K562 (cell line): ENCODE measurements around the gene ZNF597. TPM values are rescaled to one million over a fixed set of nuclear protein-coding genes. Genes with fewer than 3 reads are reported as not detected.

ENCODE experiments used
- microRNA-seq: library from miRNA; unstranded; fragments of <30 nt; microRNA quantifications from one replicate; pipeline ENCODE4, GENCODE V29; 2018; ENCODE audit warnings: borderline microRNAs expressed
- polyA plus RNA-seq, 8 experiments: library from polyadenylated mRNA; depleted of rRNA in 4 of 8; stranded (reverse) in 5 of 8; unstranded in 3 of 8; fragments of >200 nt; fragmentation: Nextera tagmentation in 2 of 8; fragmentation: Illumina TruSeq in 1 of 8; extraction: Ambion mirVana in 2 of 8; extraction: Trizol in 1 of 8; gene quantifications; 2 replicates each; pipeline versions ENCODE4 v1.2.1 to v1.2.3, GENCODE V29; 2011 to 2014; ENCODE audit warnings: inconsistent platforms in 1 of 8, missing spikeins in 1 of 8
- small RNA-seq: library from RNA; depleted of rRNA; stranded (forward); fragments of <200 nt; gene quantifications from one replicate; pipeline ENCODE3, GENCODE V24; 2014
- total RNA-seq, 7 experiments: library from RNA; depleted of rRNA in 6 of 7; stranded (reverse); fragments of >200 nt in 6 of 7; fragmentation: Illumina TruSeq in 2 of 7; extraction: Trizol in 2 of 7; gene quantifications; 2 replicates each; pipeline versions ENCODE4 v1.2.1 to v1.2.3, GENCODE V29; 2011 to 2021; ENCODE audit warnings: low replicate concordance in 1 of 7

Gene ZNF597
- total and polyA plus RNA-seq, 9 of the 15 experiments (the other 6 are each of a cell fraction or from before 2014, with no cell fraction given), result 0.14 to 0.68 (median 0.42) TPM

Small RNA genes lying within 50 kb of the gene (microRNA-seq; reads per million reads assigned to microRNA genes)
- not detected for gene MIR6126

Small RNA genes lying within 50 kb of the gene (small RNA-seq; reads per million reads assigned to genes)
- gene MIR6126, result not detected

Other genes with a start within 250 kb of the ZNF597 start
Only the 7 nearest of the 14 such genes appear.
- not detected in 2 replicates for gene OR2C1, start 87.6 kb downstream of the ZNF597 start, total RNA-seq (2014; rRNA removed)
- gene OR2C1, start 87.6 kb downstream of the ZNF597 start, total RNA-seq (2014; rRNA removed; fragmentation: Illumina TruSeq; extraction: Trizol), result not detected in 2 replicates
- gene OR2C1, start 87.6 kb downstream of the ZNF597 start, total RNA-seq (2015; rRNA removed; fragmentation: Illumina TruSeq; extraction: Trizol), result not detected in 2 replicates
- not detected in 2 replicates for gene OR2C1, start 87.6 kb downstream of the ZNF597 start, total RNA-seq (2021)
- not detected in 2 replicates for gene OR2C1, start 87.6 kb downstream of the ZNF597 start, polyA plus RNA-seq (2011; rRNA removed)
- not detected in 2 replicates for gene OR2C1, start 87.6 kb downstream of the ZNF597 start, polyA plus RNA-seq (2014; fragmentation: Illumina TruSeq; extraction: Trizol)
- not detected for gene OR2C1, start 87.6 kb downstream of the ZNF597 start, polyA plus RNA-seq (2014; fragmentation: Nextera tagmentation; extraction: Ambion mirVana)
- gene OR2C1, start 87.6 kb downstream of the ZNF597 start, polyA plus RNA-seq (2014; rRNA removed), result not detected in 2 replicates
- gene ZSCAN32, start 42.5 kb downstream of the ZNF597 start, total RNA-seq (2014; rRNA removed), result 14.6 and 16.3 TPM in 2 replicates
- gene ZSCAN32, start 42.5 kb downstream of the ZNF597 start, total RNA-seq (2014; rRNA removed; fragmentation: Illumina TruSeq; extraction: Trizol), result 21.1 and 21.3 TPM in 2 replicates
- 16.6 and 17.9 TPM in 2 replicates for gene ZSCAN32, start 42.5 kb downstream of the ZNF597 start, total RNA-seq (2015; rRNA removed; fragmentation: Illumina TruSeq; extraction: Trizol)
- gene ZSCAN32, start 42.5 kb downstream of the ZNF597 start, total RNA-seq (2021), result 16.5 TPM in 2 replicates
- gene ZSCAN32, start 42.5 kb downstream of the ZNF597 start, polyA plus RNA-seq (2011; rRNA removed), result 28.5 and 29.4 TPM in 2 replicates
- gene ZSCAN32, start 42.5 kb downstream of the ZNF597 start, polyA plus RNA-seq (2014; fragmentation: Illumina TruSeq; extraction: Trizol), result 22.6 and 26.1 TPM in 2 replicates
- 10 to 100 TPM; 16.0 to 24.6 TPM for gene ZSCAN32, start 42.5 kb downstream of the ZNF597 start, polyA plus RNA-seq (2014; fragmentation: Nextera tagmentation; extraction: Ambion mirVana)
- 18.4 and 19.2 TPM in 2 replicates for gene ZSCAN32, start 42.5 kb downstream of the ZNF597 start, polyA plus RNA-seq (2014; rRNA removed)
- gene ZNF174, start 42.3 kb downstream of the ZNF597 start, total RNA-seq (2014; rRNA removed), result 13.7 and 16.3 TPM in 2 replicates
- 10.0 TPM in 2 replicates for gene ZNF174, start 42.3 kb downstream of the ZNF597 start, total RNA-seq (2014; rRNA removed; fragmentation: Illumina TruSeq; extraction: Trizol)
- gene ZNF174, start 42.3 kb downstream of the ZNF597 start, total RNA-seq (2015; rRNA removed; fragmentation: Illumina TruSeq; extraction: Trizol), result 11.5 and 12.5 TPM in 2 replicates
- gene ZNF174, start 42.3 kb downstream of the ZNF597 start, total RNA-seq (2021), result 11.2 and 12.4 TPM in 2 replicates
- gene ZNF174, start 42.3 kb downstream of the ZNF597 start, polyA plus RNA-seq (2011; rRNA removed), result 13.3 and 14.5 TPM in 2 replicates
- gene ZNF174, start 42.3 kb downstream of the ZNF597 start, polyA plus RNA-seq (2014; fragmentation: Illumina TruSeq; extraction: Trizol), result 14.9 and 19.1 TPM in 2 replicates
- gene ZNF174, start 42.3 kb downstream of the ZNF597 start, polyA plus RNA-seq (2014; fragmentation: Nextera tagmentation; extraction: Ambion mirVana), result 1 to 10 TPM; 5.1 to 8.3 TPM
- gene ZNF174, start 42.3 kb downstream of the ZNF597 start, polyA plus RNA-seq (2014; rRNA removed), result 12.4 and 13.1 TPM in 2 replicates
- 9.5 and 13.7 TPM in 2 replicates for gene NAA60, start 176 bp upstream of the ZNF597 start, total RNA-seq (2014; rRNA removed)
- gene NAA60, start 176 bp upstream of the ZNF597 start, total RNA-seq (2014; rRNA removed; fragmentation: Illumina TruSeq; extraction: Trizol), result 9.7 and 13.8 TPM in 2 replicates
- gene NAA60, start 176 bp upstream of the ZNF597 start, total RNA-seq (2015; rRNA removed; fragmentation: Illumina TruSeq; extraction: Trizol), result 10.3 and 11.9 TPM in 2 replicates
- gene NAA60, start 176 bp upstream of the ZNF597 start, total RNA-seq (2021), result 34.4 and 35.4 TPM in 2 replicates
- 16.0 and 17.2 TPM in 2 replicates for gene NAA60, start 176 bp upstream of the ZNF597 start, polyA plus RNA-seq (2011; rRNA removed)
- 41.8 and 49.4 TPM in 2 replicates for gene NAA60, start 176 bp upstream of the ZNF597 start, polyA plus RNA-seq (2014; fragmentation: Illumina TruSeq; extraction: Trizol)
- 1 to 10 TPM; 2.1 to 2.3 TPM for gene NAA60, start 176 bp upstream of the ZNF597 start, polyA plus RNA-seq (2014; fragmentation: Nextera tagmentation; extraction: Ambion mirVana)
- gene NAA60, start 176 bp upstream of the ZNF597 start, polyA plus RNA-seq (2014; rRNA removed), result 21.6 and 25.1 TPM in 2 replicates
- not detected in 2 replicates for gene C16orf90, start 52.0 kb upstream of the ZNF597 start, total RNA-seq (2014; rRNA removed)
- gene C16orf90, start 52.0 kb upstream of the ZNF597 start, total RNA-seq (2014; rRNA removed; fragmentation: Illumina TruSeq; extraction: Trizol), result not detected in 2 replicates
- not detected in 2 replicates for gene C16orf90, start 52.0 kb upstream of the ZNF597 start, total RNA-seq (2015; rRNA removed; fragmentation: Illumina TruSeq; extraction: Trizol)
- gene C16orf90, start 52.0 kb upstream of the ZNF597 start, total RNA-seq (2021), result not detected in 2 replicates
- gene C16orf90, start 52.0 kb upstream of the ZNF597 start, polyA plus RNA-seq (2011; rRNA removed), result not detected in 2 replicates
- gene C16orf90, start 52.0 kb upstream of the ZNF597 start, polyA plus RNA-seq (2014; fragmentation: Illumina TruSeq; extraction: Trizol), result not detected in 2 replicates
- not detected for gene C16orf90, start 52.0 kb upstream of the ZNF597 start, polyA plus RNA-seq (2014; fragmentation: Nextera tagmentation; extraction: Ambion mirVana)
- not detected in 2 replicates for gene C16orf90, start 52.0 kb upstream of the ZNF597 start, polyA plus RNA-seq (2014; rRNA removed)
- 4.8 and 6.8 TPM in 2 replicates for gene CLUAP1, start 57.5 kb upstream of the ZNF597 start, total RNA-seq (2014; rRNA removed)
- 10.8 and 11.0 TPM in 2 replicates for gene CLUAP1, start 57.5 kb upstream of the ZNF597 start, total RNA-seq (2014; rRNA removed; fragmentation: Illumina TruSeq; extraction: Trizol)
- gene CLUAP1, start 57.5 kb upstream of the ZNF597 start, total RNA-seq (2015; rRNA removed; fragmentation: Illumina TruSeq; extraction: Trizol), result 6.9 TPM in 2 replicates
- gene CLUAP1, start 57.5 kb upstream of the ZNF597 start, total RNA-seq (2021), result 6.2 and 6.7 TPM in 2 replicates
- gene CLUAP1, start 57.5 kb upstream of the ZNF597 start, polyA plus RNA-seq (2011; rRNA removed), result 2.2 and 7.8 TPM in 2 replicates
- gene CLUAP1, start 57.5 kb upstream of the ZNF597 start, polyA plus RNA-seq (2014; fragmentation: Illumina TruSeq; extraction: Trizol), result 5.9 and 8.3 TPM in 2 replicates
- gene CLUAP1, start 57.5 kb upstream of the ZNF597 start, polyA plus RNA-seq (2014; fragmentation: Nextera tagmentation; extraction: Ambion mirVana), result 10 to 100 TPM; 11.1 to 17.6 TPM
- 4.9 and 6.6 TPM in 2 replicates for gene CLUAP1, start 57.5 kb upstream of the ZNF597 start, polyA plus RNA-seq (2014; rRNA removed)
- not detected in 2 replicates for gene NLRC3, start 133.9 kb upstream of the ZNF597 start, total RNA-seq (2014; rRNA removed)
- not detected in 2 replicates for gene NLRC3, start 133.9 kb upstream of the ZNF597 start, total RNA-seq (2014; rRNA removed; fragmentation: Illumina TruSeq; extraction: Trizol)
- gene NLRC3, start 133.9 kb upstream of the ZNF597 start, total RNA-seq (2015; rRNA removed; fragmentation: Illumina TruSeq; extraction: Trizol), result not detected in 2 replicates
- gene NLRC3, start 133.9 kb upstream of the ZNF597 start, total RNA-seq (2021), result 0.13 and 0.22 TPM in 2 replicates
- 0.03 TPM in 1 of 2 replicates, not detected in the other for gene NLRC3, start 133.9 kb upstream of the ZNF597 start, polyA plus RNA-seq (2011; rRNA removed)
- gene NLRC3, start 133.9 kb upstream of the ZNF597 start, polyA plus RNA-seq (2014; fragmentation: Illumina TruSeq; extraction: Trizol), result not detected in 2 replicates
- under 1 TPM; 0.03 to 0.04 TPM for gene NLRC3, start 133.9 kb upstream of the ZNF597 start, polyA plus RNA-seq (2014; fragmentation: Nextera tagmentation; extraction: Ambion mirVana)
- 0.03 TPM in 1 of 2 replicates, not detected in the other for gene NLRC3, start 133.9 kb upstream of the ZNF597 start, polyA plus RNA-seq (2014; rRNA removed)